SK-N-SH (cell line): ENCODE data around the gene RGSL1. TPM values are rescaled to one million over a fixed set of nuclear protein-coding genes. Genes with fewer than 3 reads are reported as not detected.

Experiments
- CTCF ChIA-PET: fragments of 300-600, 350-600 bp; formaldehyde crosslinking; extraction: SDS; loops from one replicate; lab custom pipeline; 2021; lab: Yijun Ruan, JAX
- POLR2A ChIA-PET: fragments of 350-600 bp; sonication (Branson Sonifier 250); formaldehyde crosslinking; extraction: SDS; loops from one replicate; lab custom pipeline; 2020; ENCODE audit warnings: antibody characterized with exemption, inconsistent platforms; lab: Yijun Ruan, JAX
- DNase-seq: peaks from one replicate; pipeline ENCODE4 v3.0.0; 2012
- H2AFZ ChIP-seq: fragments of 200-600 bp; sonication (generic); 2 replicates; pipeline ENCODE4 v1.8.1; 2016; ENCODE audit warnings: antibody characterized with exemption, mild to moderate bottlenecking, low read depth
- H3F3A ChIP-seq: fragments of 200-600 bp; sonication (generic); replicated peaks from 2 replicates; pipeline ENCODE3; 2016; ENCODE audit warnings: antibody characterized with exemption, mild to moderate bottlenecking; ENCODE audit not compliant: insufficient read depth
- H3K27ac ChIP-seq, 2 experiments: fragments of 200-500 bp in 1 of 2; fragments of 200-600 bp in 1 of 2; sonication (Bioruptor generic) in 1 of 2; sonication (generic), shearing (Covaris generic) in 1 of 2; 2 replicates each; pipeline versions ENCODE4 v1.5.1 to v1.6.1; 2014 to 2016; ENCODE audit warnings: low read depth in 2 of 2, inconsistent platforms in 1 of 2, low read length in 1 of 2, mild to moderate bottlenecking in 1 of 2, mixed read lengths in 1 of 2
- H3K27me3 ChIP-seq: fragments of 200-600 bp; sonication (generic), shearing (Covaris generic); 2 replicates; pipeline ENCODE4 v1.6.1; 2016; ENCODE audit warnings: mixed run types; ENCODE audit not compliant: insufficient read depth
- H3K36me3 ChIP-seq, 2 experiments: fragments of 200-500 bp in 1 of 2; fragments of 200-600 bp in 1 of 2; sonication (Bioruptor generic) in 1 of 2; sonication (generic) in 1 of 2; replicated peaks in 1 of 2; 2 replicates each; pipeline versions ENCODE3 to v1.5.1; 2014 to 2016; ENCODE audit warnings: low read length in 1 of 2, mild to moderate bottlenecking in 1 of 2; ENCODE audit not compliant: insufficient read depth in 2 of 2, control insufficient read depth in 1 of 2
- H3K4me1 ChIP-seq, 2 experiments: fragments of 200-500 bp in 1 of 2; fragments of 200-600 bp in 1 of 2; sonication (Bioruptor generic) in 1 of 2; sonication (generic), shearing (Covaris generic) in 1 of 2; 2 replicates each; pipeline versions ENCODE4 v1.5.1 to v1.6.1; 2014 to 2016; ENCODE audit warnings: low read depth in 1 of 2, low read length in 1 of 2, mixed run types in 1 of 2; ENCODE audit not compliant: insufficient read depth in 2 of 2, control insufficient read depth in 1 of 2
- H3K4me2 ChIP-seq: fragments of 200-600 bp; sonication (generic), shearing (Covaris generic); 2 replicates; pipeline ENCODE4 v1.6.1; 2017; ENCODE audit warnings: mixed run types
- H3K4me3 ChIP-seq, 2 experiments: fragments of 200-500 bp in 1 of 2; fragments of 200-600 bp in 1 of 2; sonication (Bioruptor generic) in 1 of 2; sonication (generic), shearing (Covaris generic) in 1 of 2; 2 replicates each; pipeline versions ENCODE4 v1.5.1 to v1.8.1; 2014 to 2016; ENCODE audit warnings: low read depth in 2 of 2, inconsistent platforms in 1 of 2, low read length in 1 of 2, mild to moderate bottlenecking in 1 of 2, mixed read lengths in 1 of 2, moderate library complexity in 1 of 2
- H3K79me2 ChIP-seq: fragments of 200-600 bp; sonication (generic); 2 replicates; pipeline ENCODE4 v1.8.1; 2017; ENCODE audit warnings: mild to moderate bottlenecking; ENCODE audit not compliant: insufficient read depth
- H3K9ac ChIP-seq: fragments of 200-600 bp; sonication (generic); 2 replicates; pipeline ENCODE4 v1.6.1; 2017; ENCODE audit warnings: mixed run types
- H3K9me2 ChIP-seq: fragments of 200-600 bp; sonication (generic); 2 replicates; pipeline ENCODE4 v1.6.1; 2017; ENCODE audit warnings: mixed run types
- H3K9me3 ChIP-seq: fragments of 200-600 bp; sonication (generic); 2 replicates; pipeline ENCODE4 v1.6.1; 2017; ENCODE audit warnings: mixed run types, mild to moderate bottlenecking, moderate library complexity
- H4K20me1 ChIP-seq: fragments of 200-600 bp; sonication (generic); 2 replicates; pipeline ENCODE4 v1.6.1; 2017; ENCODE audit warnings: mild to moderate bottlenecking, mixed run types; ENCODE audit not compliant: insufficient read depth
- FOSL2 ChIP-seq: IDR thresholded peaks from 2 replicates; pipeline ENCODE4 v1.4.0; 2012; ENCODE audit warnings: low read depth, mild to moderate bottlenecking, moderate library complexity, borderline replicate concordance
- GATA2 ChIP-seq: sonication (generic); formaldehyde crosslinking; IDR thresholded peaks from 2 replicates; pipeline ENCODE4 v1.5.0; 2020; ENCODE audit warnings: mild to moderate bottlenecking, missing genetic modification reagents
- JUND ChIP-seq: IDR thresholded peaks from 2 replicates; pipeline ENCODE4 v1.4.0; 2012
- MEF2A ChIP-seq: IDR thresholded peaks from 2 replicates; pipeline ENCODE4 v1.4.0; 2012; ENCODE audit warnings: low read depth, borderline replicate concordance
- NFIC ChIP-seq: IDR thresholded peaks from 2 replicates; pipeline ENCODE4 v1.4.0; 2012; ENCODE audit warnings: borderline replicate concordance
- POLR2AphosphoS5 ChIP-seq: IDR thresholded peaks from 2 replicates; pipeline ENCODE4 v1.6.1; 2012; ENCODE audit warnings: low read depth, low read length
- RAD21 ChIP-seq: IDR thresholded peaks from 2 replicates; pipeline ENCODE4 v1.6.1; 2012; ENCODE audit warnings: mild to moderate bottlenecking, low read length
- RFX5 ChIP-seq: IDR thresholded peaks from 2 replicates; pipeline ENCODE4 v1.6.1; 2012; ENCODE audit warnings: mild to moderate bottlenecking, improper control_type of control experiment, low read length
- TAF1 ChIP-seq: IDR thresholded peaks from 2 replicates; pipeline ENCODE4 v1.6.1; 2012; ENCODE audit warnings: low read depth, mild to moderate bottlenecking, low read length, moderate library complexity, borderline replicate concordance
- TEAD4 ChIP-seq: IDR thresholded peaks from 2 replicates; pipeline ENCODE4 v1.4.0; 2012; ENCODE audit warnings: mild to moderate bottlenecking, borderline replicate concordance; ENCODE audit not compliant: insufficient read depth
- YY1 ChIP-seq: IDR thresholded peaks from 2 replicates; pipeline ENCODE4 v1.4.0; 2012; ENCODE audit warnings: low read depth, mild to moderate bottlenecking
- polyA plus RNA-seq, 3 experiments: library from polyadenylated mRNA; depleted of rRNA; stranded (reverse); fragments of >200 nt; gene quantifications; 2 replicates each; pipeline ENCODE4 v1.2.3, GENCODE V29; 2012
- TF ChIP-seq, protein P1 (sequence below): fragments of 150-350 bp; IDR thresholded peaks from 2 replicates; pipeline ENCODE4 v1.6.1; 2017; ENCODE audit warnings: antibody characterized with exemption, low read length, low read depth, borderline replicate concordance
- TF ChIP-seq, protein P2 (sequence below): IDR thresholded peaks from 2 replicates; pipeline ENCODE4 v1.6.1; 2012; ENCODE audit warnings: mild to moderate bottlenecking, low read depth, low read length, moderate library complexity
- TF ChIP-seq, protein P3 (sequence below): IDR thresholded peaks from 2 replicates; pipeline ENCODE4 v1.4.0; 2012; ENCODE audit warnings: low read depth, borderline replicate concordance

RGSL1 gene
- polyA plus RNA-seq, 1 of the 3 experiments (the other 2 are of a cell fraction) = not detected

DNA sequence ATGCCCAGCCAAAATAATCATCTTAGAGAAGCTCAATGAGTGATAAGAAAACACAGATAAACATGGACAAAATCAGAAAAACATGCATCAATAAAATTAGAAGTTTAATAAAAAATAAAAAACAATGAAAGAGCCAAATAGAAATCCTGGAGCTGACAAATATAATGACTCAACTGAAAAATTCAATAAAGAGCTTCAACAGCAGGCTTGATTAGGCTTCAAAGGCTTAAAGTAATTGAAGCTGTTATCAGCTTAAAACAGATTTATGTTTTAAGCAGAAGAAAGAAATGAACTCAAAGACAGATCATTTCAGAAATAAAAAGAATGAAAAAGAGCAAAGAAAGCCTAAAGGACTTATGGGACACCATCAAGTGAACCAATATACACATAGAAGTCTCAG, 28.3 kb downstream of the RGSL1 start:
- no peak for DNase-seq
- ChIA-PET CTCF (interaction anchor here (1.6 kb wide), 1 partner anchor 9 kb away, joined by 3 read pairs; no protein-coding TSS in a partner anchor), POLR2A (no interaction called here)
- Histone ChIP-seq H3K27ac (no peak overlapping the region), H3K79me2 (no peaks in the 10 kb centered on the region), H2AFZ (no peak overlapping the region), H4K20me1 (no peaks in the 10 kb centered on the region), H3K4me3 (no peak overlapping the region), H3F3A (no peaks in the 10 kb centered on the region), H3K9ac (no peak overlapping the region), H3K9me2 (no peaks in the 10 kb centered on the region), H3K4me2 (no peak overlapping the region), H3K4me1 (no peaks in the 10 kb centered on the region), H3K9me3 (no peaks in the 10 kb centered on the region), H3K27me3 (no peaks in the 10 kb centered on the region), H3K36me3 (no peaks in the 10 kb centered on the region)
- TF ChIP-seq, protein P1, sequence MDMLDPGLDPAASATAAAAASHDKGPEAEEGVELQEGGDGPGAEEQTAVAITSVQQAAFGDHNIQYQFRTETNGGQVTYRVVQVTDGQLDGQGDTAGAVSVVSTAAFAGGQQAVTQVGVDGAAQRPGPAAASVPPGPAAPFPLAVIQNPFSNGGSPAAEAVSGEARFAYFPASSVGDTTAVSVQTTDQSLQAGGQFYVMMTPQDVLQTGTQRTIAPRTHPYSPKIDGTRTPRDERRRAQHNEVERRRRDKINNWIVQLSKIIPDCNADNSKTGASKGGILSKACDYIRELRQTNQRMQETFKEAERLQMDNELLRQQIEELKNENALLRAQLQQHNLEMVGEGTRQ = no peak
- no peak for TF ChIP-seq GATA2 (CRISPR knock-in tag)
- no peak for TF ChIP-seq NFIC
- TF ChIP-seq POLR2AphosphoS5 = no peak
- no peak for TF ChIP-seq TEAD4
- TF ChIP-seq TAF1 = no peak
- no peak for TF ChIP-seq MEF2A
- no peak for TF ChIP-seq JUND
- no peak for TF ChIP-seq RAD21
- TF ChIP-seq, protein P2, sequence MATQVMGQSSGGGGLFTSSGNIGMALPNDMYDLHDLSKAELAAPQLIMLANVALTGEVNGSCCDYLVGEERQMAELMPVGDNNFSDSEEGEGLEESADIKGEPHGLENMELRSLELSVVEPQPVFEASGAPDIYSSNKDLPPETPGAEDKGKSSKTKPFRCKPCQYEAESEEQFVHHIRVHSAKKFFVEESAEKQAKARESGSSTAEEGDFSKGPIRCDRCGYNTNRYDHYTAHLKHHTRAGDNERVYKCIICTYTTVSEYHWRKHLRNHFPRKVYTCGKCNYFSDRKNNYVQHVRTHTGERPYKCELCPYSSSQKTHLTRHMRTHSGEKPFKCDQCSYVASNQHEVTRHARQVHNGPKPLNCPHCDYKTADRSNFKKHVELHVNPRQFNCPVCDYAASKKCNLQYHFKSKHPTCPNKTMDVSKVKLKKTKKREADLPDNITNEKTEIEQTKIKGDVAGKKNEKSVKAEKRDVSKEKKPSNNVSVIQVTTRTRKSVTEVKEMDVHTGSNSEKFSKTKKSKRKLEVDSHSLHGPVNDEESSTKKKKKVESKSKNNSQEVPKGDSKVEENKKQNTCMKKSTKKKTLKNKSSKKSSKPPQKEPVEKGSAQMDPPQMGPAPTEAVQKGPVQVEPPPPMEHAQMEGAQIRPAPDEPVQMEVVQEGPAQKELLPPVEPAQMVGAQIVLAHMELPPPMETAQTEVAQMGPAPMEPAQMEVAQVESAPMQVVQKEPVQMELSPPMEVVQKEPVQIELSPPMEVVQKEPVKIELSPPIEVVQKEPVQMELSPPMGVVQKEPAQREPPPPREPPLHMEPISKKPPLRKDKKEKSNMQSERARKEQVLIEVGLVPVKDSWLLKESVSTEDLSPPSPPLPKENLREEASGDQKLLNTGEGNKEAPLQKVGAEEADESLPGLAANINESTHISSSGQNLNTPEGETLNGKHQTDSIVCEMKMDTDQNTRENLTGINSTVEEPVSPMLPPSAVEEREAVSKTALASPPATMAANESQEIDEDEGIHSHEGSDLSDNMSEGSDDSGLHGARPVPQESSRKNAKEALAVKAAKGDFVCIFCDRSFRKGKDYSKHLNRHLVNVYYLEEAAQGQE = no peak
- no peak for TF ChIP-seq YY1
- no peak for TF ChIP-seq RFX5
- TF ChIP-seq, protein P3, sequence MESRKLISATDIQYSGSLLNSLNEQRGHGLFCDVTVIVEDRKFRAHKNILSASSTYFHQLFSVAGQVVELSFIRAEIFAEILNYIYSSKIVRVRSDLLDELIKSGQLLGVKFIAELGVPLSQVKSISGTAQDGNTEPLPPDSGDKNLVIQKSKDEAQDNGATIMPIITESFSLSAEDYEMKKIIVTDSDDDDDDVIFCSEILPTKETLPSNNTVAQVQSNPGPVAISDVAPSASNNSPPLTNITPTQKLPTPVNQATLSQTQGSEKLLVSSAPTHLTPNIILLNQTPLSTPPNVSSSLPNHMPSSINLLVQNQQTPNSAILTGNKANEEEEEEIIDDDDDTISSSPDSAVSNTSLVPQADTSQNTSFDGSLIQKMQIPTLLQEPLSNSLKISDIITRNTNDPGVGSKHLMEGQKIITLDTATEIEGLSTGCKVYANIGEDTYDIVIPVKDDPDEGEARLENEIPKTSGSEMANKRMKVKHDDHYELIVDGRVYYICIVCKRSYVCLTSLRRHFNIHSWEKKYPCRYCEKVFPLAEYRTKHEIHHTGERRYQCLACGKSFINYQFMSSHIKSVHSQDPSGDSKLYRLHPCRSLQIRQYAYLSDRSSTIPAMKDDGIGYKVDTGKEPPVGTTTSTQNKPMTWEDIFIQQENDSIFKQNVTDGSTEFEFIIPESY = no peak
- no peak for TF ChIP-seq FOSL2
